IgD-negative memory B cell (primary cell): ENCODE results near the gene CSTB. TPM values are rescaled to one million over a fixed set of nuclear protein-coding genes. Genes with fewer than 3 reads are reported as not detected.
A peak's percentile ranks its signal among the peaks of the same experiment; 100 is the strongest.

ENCODE experiments used
- H3K27ac Mint-ChIP-seq, 3 donors: one replicate each; pipeline ENCODE4 v1.8.0; 2020 to 2022; ENCODE audit warnings: mild to moderate bottlenecking in 3 of 3, mixed read lengths in 3 of 3, moderate library complexity in 1 of 3
- H3K27me3 Mint-ChIP-seq: one replicate; pipeline ENCODE4 v1.8.0; 2021; ENCODE audit warnings: mixed read lengths
- H3K36me3 Mint-ChIP-seq: one replicate; pipeline ENCODE4 v1.8.0; 2020; ENCODE audit warnings: mild to moderate bottlenecking, mixed read lengths
- H3K4me1 Mint-ChIP-seq, 3 donors: one replicate each; pipeline ENCODE4 v1.8.0; 2020 to 2022; ENCODE audit warnings: mixed read lengths in 3 of 3, mild to moderate bottlenecking in 1 of 3
- H3K4me3 Mint-ChIP-seq, 4 donors: one replicate each; pipeline ENCODE4 v1.8.0; 2020 to 2022; ENCODE audit warnings: mild to moderate bottlenecking in 4 of 4, mixed read lengths in 4 of 4, moderate library complexity in 3 of 4
- H3K9me3 Mint-ChIP-seq, 3 donors: one replicate each; pipeline ENCODE4 v1.8.0; 2020 to 2021; ENCODE audit warnings: mixed read lengths in 3 of 3, mild to moderate bottlenecking in 1 of 3
- polyA plus RNA-seq: library from polyadenylated mRNA; unstranded; fragments of 300-500 nt; fragmentation: Illumina TruSeq; gene quantifications from one replicate; pipeline ENCODE4 v1.2.3, GENCODE V29; 2021

Gene CSTB
- polyA plus RNA-seq, 1 donor from 2014 or later, result 66.2 TPM

DNA sequence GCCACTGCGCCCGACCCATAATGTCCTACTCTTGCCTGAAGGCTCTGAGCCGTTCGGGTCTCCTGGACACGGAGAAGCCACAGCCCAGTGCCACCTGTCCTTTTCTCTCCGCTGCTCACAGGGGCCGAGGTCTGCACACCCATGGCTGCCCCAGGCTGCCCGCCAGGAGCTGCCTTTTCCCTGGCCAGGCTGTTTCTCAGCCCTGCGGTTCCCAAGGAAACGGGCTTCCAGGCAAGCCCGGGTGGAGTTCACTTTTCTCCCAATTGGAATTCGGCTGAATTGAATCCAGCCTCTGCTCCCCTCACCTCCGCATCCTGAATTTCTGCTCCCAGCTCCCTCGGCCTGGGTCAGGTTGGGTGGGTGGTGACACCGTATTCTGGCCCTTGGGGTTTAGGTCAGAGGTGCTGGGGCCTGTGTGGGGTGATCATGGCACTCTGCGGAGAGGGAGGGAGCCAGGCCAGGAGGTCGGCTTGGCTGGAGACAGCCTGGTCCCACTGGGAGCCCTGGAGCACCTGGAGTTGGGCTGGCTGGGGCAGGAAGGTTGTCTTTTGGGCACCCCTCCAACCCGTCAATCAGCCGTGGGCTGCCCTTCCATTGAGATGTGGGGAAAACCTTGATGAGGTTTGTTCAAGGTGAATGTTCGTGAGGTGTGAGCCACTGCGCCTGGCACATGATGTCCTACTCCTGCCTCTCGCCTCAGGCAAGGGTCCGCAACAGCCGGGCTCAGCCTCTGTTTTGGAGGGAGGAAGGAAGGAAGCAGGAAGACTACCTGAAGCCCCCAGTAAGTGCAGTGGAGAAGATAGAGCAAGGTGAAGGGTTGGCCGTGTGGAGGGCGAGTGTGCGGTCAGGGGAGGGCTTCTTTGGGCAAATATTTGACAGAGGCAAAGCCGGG, 38.4 kb upstream of the CSTB start:
- peaks cover 5 to 10% (median 9%) of the 10 kb centered on the region in 3 donors for H3K4me1 Mint-ChIP-seq
- H3K27me3 Mint-ChIP-seq, result peaks cover 9% of the 10 kb centered on the region
- H3K27ac Mint-ChIP-seq, result no peak overlapping the region
- H3K9me3 Mint-ChIP-seq, result peaks cover 0 to 8% (median 6%) of the 10 kb centered on the region in 3 donors
- H3K4me3 Mint-ChIP-seq, result no peak overlapping the region
- no peaks in the 10 kb centered on the region for H3K36me3 Mint-ChIP-seq

DNA sequence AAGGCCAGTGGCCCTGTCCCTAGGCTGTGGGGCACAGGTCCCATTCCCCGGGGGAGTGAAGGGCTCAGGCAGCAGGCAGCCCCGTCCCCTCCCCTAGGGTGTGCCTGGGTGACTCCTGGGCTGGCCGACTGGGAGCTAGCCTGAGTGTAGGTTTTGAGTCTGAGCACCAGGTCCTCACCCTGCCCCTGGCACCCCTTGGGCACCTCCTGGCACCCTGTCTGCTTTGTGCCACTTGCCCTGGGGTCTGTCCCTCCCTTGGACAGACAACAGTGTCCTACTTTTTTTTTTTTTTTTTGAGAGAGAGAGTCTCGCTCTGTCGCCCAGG, 37.5 kb upstream of the CSTB start:
- no peak overlapping the region for H3K27ac Mint-ChIP-seq

DNA sequence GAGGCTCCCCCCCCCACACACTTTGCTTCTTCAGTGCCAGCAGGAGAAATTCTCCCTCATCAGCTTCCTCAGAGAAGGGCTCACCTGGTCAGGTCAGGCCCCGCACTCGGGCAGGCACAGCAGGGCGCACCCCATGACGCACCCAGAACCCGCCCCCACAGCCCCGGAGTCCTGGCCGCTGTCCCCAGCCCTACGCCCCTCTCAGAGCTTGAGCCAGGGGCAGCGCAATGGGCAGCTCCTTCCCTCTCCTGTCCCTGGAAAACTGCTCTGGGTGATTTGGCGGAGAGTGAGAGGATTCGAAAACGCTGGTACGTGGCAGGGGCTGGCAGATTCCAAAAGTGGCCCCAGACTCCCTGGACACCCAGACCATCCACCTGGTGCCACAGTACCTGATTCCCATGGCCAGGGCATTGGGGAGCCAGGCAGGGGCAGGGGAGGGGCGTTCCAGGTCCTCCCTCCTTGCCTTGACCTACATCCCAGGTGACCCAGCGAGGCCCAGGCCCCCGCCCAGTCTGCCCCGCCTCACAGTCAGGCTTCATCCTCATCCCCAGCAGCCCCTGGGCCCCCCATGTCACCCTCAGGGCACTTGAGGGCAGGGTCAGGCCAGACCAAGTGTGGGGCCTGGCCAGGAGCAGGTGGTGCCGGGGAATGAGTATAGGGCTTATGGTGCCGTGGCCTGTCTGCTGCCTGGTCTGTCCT, 37.0 kb upstream of the CSTB start:
- Mint-ChIP-seq H3K27me3 (peaks cover 7% of the 10 kb centered on the region), H3K4me1 (peaks cover 5 to 9% (median 7%) of the 10 kb centered on the region in 3 donors), H3K27ac (no peak overlapping the region), H3K4me3 (no peak overlapping the region), H3K36me3 (no peaks in the 10 kb centered on the region), H3K9me3 (peaks cover 0 to 3% (median 0%) of the 10 kb centered on the region in 3 donors)

More for the DNA sequence above, 37.5 kb upstream of the CSTB start:
- no peaks in the 10 kb centered on the region for H3K36me3 Mint-ChIP-seq
- H3K27me3 Mint-ChIP-seq, result peaks cover 9% of the 10 kb centered on the region
- peak overlapping the region in 1 of 4 donors; percentile 12 for H3K4me3 Mint-ChIP-seq
- peaks cover 5 to 9% (median 7%) of the 10 kb centered on the region in 3 donors for H3K4me1 Mint-ChIP-seq
- H3K9me3 Mint-ChIP-seq, result peaks cover 0 to 7% (median 2%) of the 10 kb centered on the region in 3 donors

- Mint-ChIP-seq H3K27ac (peak overlapping the region in 1 of 3 donors; percentile 31), H3K4me3 (peak overlapping the region in 1 of 4 donors; percentile 77), H3K9me3 (peaks cover 0 to 3% (median 0%) of the 10 kb centered on the region in 3 donors), H3K4me1 (peaks cover 5 to 9% (median 7%) of the 10 kb centered on the region in 3 donors), H3K36me3 (no peaks in the 10 kb centered on the region), H3K27me3 (peaks cover 4% of the 10 kb centered on the region)
These were observed 36.2 kb upstream of the CSTB start for GRCh38 chr21:43812139-43812821.

GRCh38 chr21:43811262-43812105, 35.4 kb upstream of the CSTB start:
- Mint-ChIP-seq H3K4me1 (peaks cover 5 to 13% (median 7%) of the 10 kb centered on the region in 3 donors), H3K4me3 (no peak overlapping the region), H3K27ac (no peak overlapping the region), H3K36me3 (no peaks in the 10 kb centered on the region), H3K9me3 (peaks cover 0 to 3% (median 0%) of the 10 kb centered on the region in 3 donors), H3K27me3 (peaks cover 4% of the 10 kb centered on the region)

GRCh38 chr21:43810505-43811261, 34.6 kb upstream of the CSTB start:
- H3K4me3 Mint-ChIP-seq, result peak overlapping the region in 1 of 4 donors; percentile 4
- H3K27ac Mint-ChIP-seq, result peak overlapping the region in 1 of 3 donors; percentile 6
- peaks cover 8% of the 10 kb centered on the region for H3K27me3 Mint-ChIP-seq
- H3K4me1 Mint-ChIP-seq, result peaks cover 13 to 21% (median 14%) of the 10 kb centered on the region in 3 donors
- peaks cover 0 to 3% (median 0%) of the 10 kb centered on the region in 3 donors for H3K9me3 Mint-ChIP-seq
- peaks cover under 1% of the 10 kb centered on the region for H3K36me3 Mint-ChIP-seq

DNA sequence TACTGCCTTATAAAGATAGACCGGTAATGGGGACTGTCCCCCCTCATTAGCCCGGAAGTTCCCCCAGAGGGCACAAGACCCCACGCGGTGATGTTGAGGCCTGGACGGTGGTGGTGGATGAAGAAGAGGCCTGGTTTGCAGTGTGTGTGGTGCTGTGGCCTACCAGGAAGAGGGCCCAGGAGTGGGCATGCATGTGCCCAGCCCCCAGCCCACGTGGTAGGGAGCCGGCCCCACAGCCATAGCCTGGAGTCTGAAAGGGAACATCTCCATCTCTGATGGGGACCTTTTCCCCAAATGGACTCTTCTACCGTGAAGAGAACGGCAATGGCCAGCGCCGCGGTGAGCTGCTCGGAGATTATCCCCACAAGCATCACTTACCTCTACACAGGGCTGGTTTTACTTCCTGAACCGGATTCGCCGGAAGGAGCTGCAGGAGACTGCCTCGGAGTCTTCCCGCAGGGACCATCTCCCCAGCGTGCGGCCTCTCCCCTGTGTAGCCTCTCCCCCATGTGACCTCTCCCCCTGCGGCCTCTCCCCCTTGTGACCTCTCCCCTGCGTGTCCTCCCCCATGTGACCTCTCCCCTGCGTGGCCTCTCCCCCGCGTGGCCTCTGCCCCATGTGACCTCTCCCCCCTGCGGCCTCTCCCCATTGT, 33.9 kb upstream of the CSTB start:
- Mint-ChIP-seq H3K9me3 (peaks cover 0 to 3% (median 0%) of the 10 kb centered on the region in 3 donors), H3K27me3 (peaks cover 8% of the 10 kb centered on the region), H3K4me1 (peaks cover 18 to 27% (median 20%) of the 10 kb centered on the region in 3 donors), H3K36me3 (peaks cover 2% of the 10 kb centered on the region), H3K27ac (no peak overlapping the region), H3K4me3 (peak overlapping the region in 1 of 4 donors; percentile 12)

GRCh38 chr21:43809346-43809799, 33.3 kb upstream of the CSTB start:
- Mint-ChIP-seq H3K36me3 (peaks cover 2% of the 10 kb centered on the region), H3K27ac (peak overlapping the region in 1 of 3 donors; percentile 67), H3K4me3 (no peak overlapping the region), H3K9me3 (no peaks in the 10 kb centered on the region), H3K27me3 (peaks cover 8% of the 10 kb centered on the region), H3K4me1 (peaks cover 17 to 25% (median 20%) of the 10 kb centered on the region in 3 donors)

GRCh38 chr21:43808832-43809251, 32.7 kb upstream of the CSTB start:
- H3K4me1 Mint-ChIP-seq, result peaks cover 17 to 25% (median 20%) of the 10 kb centered on the region in 3 donors
- no peak overlapping the region for H3K4me3 Mint-ChIP-seq
- peaks cover 2% of the 10 kb centered on the region for H3K36me3 Mint-ChIP-seq
- H3K27ac Mint-ChIP-seq, result peak overlapping the region in 2 of 3 donors; percentile 39 to 67
- peaks cover 8% of the 10 kb centered on the region for H3K27me3 Mint-ChIP-seq
- H3K9me3 Mint-ChIP-seq, result no peaks in the 10 kb centered on the region

GRCh38 chr21:43808367-43808766, 32.3 kb upstream of the CSTB start:
- Mint-ChIP-seq H3K27ac (peak overlapping the region in 1 of 3 donors; percentile 39), H3K27me3 (peaks cover 8% of the 10 kb centered on the region), H3K4me3 (no peak overlapping the region), H3K36me3 (peaks cover 2% of the 10 kb centered on the region), H3K4me1 (peaks cover 17 to 25% (median 20%) of the 10 kb centered on the region in 3 donors), H3K9me3 (no peaks in the 10 kb centered on the region)

DNA sequence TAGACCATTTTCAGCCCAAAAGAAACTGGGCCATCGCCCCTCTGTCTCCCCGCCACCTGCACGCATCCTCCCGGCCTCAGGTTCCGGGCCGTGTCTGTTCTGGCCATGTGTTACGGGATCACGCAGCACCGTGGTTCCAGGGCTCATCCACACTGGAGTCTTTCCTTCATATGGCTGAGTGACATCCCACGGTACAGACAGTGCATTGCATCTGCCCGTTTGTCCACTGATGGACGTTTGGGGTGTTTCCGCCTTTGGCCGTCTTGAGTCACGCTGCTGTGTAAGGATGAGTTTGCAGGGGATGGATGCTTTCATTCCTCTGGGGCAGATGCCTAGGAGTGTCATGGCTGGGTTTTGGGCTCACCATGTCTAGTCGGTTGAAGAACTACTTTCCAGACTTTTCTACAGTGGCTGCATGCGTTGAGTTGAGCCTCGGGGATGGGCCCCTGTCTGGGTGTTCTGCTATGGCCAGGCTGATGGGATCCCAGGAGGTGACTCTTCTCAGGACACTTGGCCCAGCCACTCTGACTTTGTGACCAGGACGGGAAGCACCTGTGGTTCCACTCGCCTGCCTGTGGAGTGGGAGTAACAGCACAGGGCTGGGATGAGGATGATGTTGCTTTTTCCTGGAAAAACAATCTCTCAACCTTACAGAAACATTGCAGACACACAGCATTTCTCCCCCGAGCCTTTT, 30.1 kb upstream of the CSTB start:
- Mint-ChIP-seq H3K4me1 (peaks cover 14 to 22% (median 15%) of the 10 kb centered on the region in 3 donors), H3K9me3 (no peaks in the 10 kb centered on the region), H3K4me3 (peak overlapping the region; percentile 63 to 95 (median 80)), H3K27me3 (peaks cover 4% of the 10 kb centered on the region), H3K36me3 (peaks cover 2% of the 10 kb centered on the region), H3K27ac (peak overlapping the region; percentile 89 to 95 (median 90))

- Mint-ChIP-seq H3K27ac (peak overlapping the region; percentile 89 to 95 (median 90)), H3K4me1 (peaks cover 11 to 19% (median 15%) of the 10 kb centered on the region in 3 donors), H3K9me3 (no peaks in the 10 kb centered on the region), H3K27me3 (peaks cover 4% of the 10 kb centered on the region), H3K36me3 (peaks cover 6% of the 10 kb centered on the region), H3K4me3 (peak overlapping the region; percentile 63 to 95 (median 80))
These were observed 29.2 kb upstream of the CSTB start for GRCh38 chr21:43805275-43805800.
